Suppressor macrophage (primary cell): ENCODE measurements around the gene ZNF667.

ENCODE experiments used
- DNase-seq, 4 experiments: peaks; one replicate each; pipeline ENCODE4 v3.0.0-alpha.2; 2020 to 2022
- total RNA-seq, 17 experiments: gene quantifications; one replicate each; lab custom pipeline; 2026; ENCODE audit warnings: mixed read lengths in 6 of 17, inconsistent platforms in 3 of 17; lab: John Stamatoyannopoulos, UW

The ZNF667 gene
- 0 to 5.2 (median 1.1) reads per million in 17 experiments for total RNA-seq

- peak; percentile 8 to 61 (median 21) for DNase-seq
Measured at GRCh38 chr19:56476651-56477428, at the start of gene ZNF667. Gene ZNF667, minus strand, starts transcription at chr19:56477345. Its CDS starts 14,975 bp downstream, at chr19:56462370.

- no peak for DNase-seq
Measured at GRCh38 chr19:56525214-56525860, 48.2 kb upstream of the ZNF667 start.

GRCh38 chr19:56508290-56508778, 31.2 kb upstream of the ZNF667 start:
- DNase-seq: no peak

DNA sequence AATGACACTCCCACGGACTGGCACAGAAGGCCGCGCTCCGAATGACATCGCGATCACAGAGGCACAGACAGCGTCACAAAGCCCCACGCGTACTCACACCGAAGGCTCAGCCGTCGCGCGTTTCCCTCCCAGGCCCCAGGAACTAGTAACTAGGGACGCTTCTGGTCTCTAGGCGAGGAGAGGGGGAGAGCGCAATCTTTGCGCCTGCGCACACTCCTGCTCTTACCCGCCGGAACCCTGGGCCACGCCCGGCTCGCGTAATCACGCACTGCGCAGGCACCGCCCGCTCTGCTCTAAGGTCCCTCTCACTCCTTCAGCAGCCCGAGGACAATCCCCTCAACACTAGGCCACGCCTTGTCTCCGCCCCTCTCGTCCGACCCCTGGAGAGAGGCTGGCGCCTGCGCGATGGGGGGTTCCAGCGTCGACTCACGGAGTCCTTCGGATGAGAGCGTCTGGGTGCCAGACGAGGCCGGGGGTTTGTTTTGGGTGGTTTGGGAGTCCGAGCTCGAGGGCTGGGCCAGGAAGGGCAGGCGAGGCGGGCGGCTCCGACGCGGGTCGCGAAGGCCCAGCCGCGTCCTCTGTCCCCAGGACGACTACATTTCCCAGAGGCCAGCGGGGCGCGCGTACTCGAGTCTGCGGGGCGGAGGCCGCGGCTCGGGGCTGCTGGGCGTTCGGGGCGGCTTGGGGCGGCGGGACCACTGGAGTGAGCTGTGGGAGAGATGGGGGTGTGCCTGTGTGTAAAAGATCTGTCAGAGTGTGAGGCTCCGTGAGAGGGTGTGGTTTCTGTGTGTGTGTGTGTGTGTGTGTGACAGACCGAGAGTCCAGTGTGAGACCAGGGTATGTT, 30.5 kb upstream of the ZNF667 start, which contains the start of gene ZNF471:
Gene ZNF471, plus strand, starts transcription at position 410 of the 844 bp plus-strand sequence. CDS start 3,717 bp downstream, outside the sequence.
- DNase-seq: peak; percentile 97 to 99 (median 98)

DNA sequence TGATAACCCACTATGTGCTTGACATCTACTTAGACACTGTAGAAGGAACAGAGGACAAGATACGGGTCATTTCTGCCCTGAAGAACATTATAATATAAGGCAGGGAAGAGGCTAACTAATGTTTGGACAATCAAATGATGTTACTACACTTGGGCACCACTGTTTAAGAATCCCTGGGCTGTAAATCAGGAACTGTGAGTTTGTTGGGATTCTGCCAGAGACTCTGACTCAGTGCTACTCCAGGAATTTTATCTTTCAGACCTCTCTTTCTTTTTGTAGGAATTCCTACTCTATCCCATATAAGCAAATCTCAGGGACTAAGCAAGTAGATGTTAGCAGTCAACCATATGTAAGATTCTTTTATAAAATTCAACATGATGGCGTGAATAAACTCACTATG, 27.4 kb upstream of the ZNF667 start:
- DNase-seq: no peak

DNA sequence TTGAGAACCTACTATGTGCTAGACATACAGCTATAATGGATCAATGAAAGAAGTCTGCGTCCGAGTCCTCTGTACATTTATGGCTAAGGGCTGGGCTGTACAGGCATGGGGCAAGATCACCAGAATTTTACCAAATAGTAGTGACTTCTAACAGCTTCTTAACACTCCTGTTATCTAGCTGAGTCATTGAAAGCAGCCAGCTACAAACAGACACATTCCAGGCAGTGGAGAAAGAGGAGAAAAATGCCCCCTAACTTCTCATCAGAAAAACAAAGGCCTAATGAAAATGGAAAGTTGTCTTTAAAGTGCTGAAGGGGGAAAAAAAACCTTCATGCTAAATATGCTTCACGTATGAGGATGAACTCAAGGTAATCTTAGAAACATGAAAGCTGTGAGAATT, 14.3 kb upstream of the ZNF667 start:
- no peak for DNase-seq

DNA sequence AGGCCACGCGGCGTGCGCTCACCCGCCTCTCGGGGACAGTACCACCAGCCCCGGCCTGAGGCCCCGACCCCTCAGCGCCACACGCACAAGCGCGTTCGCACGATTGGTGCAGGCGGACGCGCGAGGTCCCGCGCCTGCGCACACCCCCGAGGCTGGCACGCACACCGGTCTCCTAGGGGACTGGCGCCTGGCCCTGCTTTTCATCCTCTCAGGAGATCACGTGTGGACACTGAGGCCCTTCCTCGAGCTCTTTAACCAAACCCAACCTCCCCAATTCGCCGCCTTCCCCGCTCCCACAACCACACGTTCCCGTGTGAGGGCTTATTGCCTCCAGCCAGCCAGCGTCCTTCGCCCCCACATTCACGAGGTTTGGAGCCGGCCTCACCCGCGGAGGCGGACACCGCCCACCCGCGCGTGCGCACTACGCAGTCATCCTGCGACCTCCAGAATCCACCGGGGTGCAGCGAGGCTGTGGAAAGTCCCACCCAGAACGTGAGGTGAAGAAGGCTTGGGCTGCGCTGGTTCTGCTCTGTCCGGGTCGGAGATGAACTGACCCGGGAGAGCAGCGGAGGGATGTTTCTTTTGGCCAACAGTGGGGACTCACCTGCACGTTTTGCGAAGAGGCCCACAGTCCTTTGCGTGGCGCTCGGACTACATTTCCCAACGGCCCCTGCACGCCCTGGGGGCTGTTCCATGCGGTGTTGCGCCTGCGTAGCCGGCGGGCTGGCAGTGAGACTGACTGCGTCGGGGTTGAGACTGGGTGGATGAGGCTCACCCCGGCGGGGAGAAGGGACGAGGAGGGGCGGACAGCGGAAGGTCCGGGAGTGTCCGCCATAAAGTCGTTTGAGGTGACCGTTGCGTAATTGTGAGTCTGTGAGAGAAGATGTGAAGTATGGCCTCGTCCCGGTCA, 539 bp upstream of the ZNF667 start:
- peak; percentile 77 to 90 (median 85) for DNase-seq

- DNase-seq: no peak
Measured at GRCh38 chr19:56476093-56476492, 1.1 kb downstream of the ZNF667 start.

GRCh38 chr19:56474308-56474707, 2.8 kb downstream of the ZNF667 start:
- DNase-seq: no peak

DNA sequence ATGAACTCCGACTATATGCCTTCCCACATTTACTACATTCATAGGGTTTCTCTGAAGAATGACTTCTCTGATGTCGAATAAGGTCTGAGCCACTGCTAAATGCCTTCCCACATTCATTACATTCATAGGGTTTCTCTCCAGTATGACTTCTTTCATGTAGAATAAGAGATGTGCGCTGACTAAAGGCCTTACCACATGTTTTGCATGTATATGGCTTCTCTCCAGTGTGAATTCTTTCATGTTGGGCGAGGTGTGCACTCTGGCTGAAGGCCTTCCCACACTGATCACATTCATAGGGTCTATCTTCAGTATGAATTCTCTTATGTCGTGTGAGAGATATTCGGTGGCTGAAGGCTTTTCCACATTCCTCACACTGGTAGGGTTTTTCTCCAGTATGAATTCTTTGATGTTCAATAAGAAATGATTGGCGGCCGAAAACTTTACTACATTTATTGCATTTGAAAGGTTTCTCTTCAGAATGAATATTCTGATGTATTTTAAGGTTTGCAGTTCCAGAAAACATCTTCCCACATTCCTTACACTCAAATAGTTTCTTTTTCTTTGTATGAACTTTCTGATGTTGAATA, 35.8 kb downstream of the ZNF667 start:
- DNase-seq: no peak

DNA sequence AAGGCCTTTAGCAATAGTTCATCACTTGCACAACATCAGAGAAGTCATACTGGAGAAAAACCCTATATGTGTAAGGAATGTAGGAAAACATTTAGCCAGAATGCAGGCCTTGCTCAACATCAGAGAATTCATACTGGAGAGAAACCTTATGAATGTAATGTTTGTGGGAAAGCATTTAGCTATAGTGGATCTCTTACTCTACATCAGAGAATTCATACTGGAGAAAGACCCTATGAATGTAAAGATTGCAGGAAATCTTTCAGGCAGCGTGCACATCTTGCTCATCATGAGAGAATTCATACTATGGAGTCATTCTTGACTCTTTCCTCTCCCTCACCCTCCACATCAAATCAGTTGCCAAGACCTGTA, 53.2 kb downstream of the ZNF667 start:
- peak in 3 of 4 experiments; percentile 2 to 14 (median 7) for DNase-seq

DNA sequence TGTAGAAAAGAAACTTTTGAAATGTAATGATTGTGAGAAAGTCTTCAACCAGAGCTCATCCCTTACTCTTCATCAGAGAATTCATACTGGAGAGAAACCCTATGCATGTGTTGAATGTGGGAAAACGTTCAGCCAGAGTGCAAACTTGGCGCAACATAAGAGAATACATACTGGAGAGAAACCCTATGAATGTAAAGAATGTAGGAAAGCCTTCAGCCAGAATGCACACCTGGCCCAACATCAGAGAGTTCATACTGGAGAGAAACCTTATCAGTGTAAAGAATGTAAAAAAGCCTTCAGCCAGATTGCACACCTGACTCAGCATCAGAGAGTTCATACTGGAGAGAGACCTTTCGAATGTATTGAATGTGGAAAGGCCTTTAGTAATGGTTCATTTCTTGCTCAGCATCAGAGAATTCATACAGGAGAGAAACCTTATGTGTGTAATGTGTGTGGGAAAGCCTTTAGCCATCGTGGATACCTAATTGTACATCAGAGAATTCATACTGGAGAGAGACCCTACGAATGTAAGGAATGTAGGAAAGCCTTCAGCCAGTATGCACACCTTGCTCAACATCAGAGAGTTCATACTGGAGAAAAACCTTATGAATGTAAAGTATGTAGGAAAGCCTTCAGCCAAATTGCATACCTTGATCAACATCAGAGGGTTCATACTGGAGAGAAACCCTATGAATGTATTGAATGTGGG, 53.7 kb downstream of the ZNF667 start:
- peak in 2 of 4 experiments; percentile 2 to 9 for DNase-seq

DNA sequence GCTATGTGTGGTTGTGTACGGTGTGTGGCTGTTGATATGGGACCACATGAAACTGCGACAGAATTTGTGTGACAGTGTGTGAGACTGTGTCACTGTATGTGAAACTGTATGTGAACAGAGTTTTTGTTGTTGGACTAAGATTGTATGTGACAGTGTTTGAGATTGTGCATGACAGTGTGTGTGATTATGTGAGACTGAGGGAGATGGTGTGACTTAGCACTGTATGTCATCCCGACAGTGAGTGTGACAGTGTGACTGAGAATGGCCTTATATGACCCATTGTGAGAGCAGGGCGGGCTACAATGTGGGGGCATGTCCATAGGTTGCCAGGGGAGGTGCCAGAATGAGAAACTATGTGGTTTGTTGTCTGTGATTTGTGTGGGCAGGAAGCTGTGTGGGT, 72.1 kb downstream of the ZNF667 start:
- DNase-seq: no peak

DNA sequence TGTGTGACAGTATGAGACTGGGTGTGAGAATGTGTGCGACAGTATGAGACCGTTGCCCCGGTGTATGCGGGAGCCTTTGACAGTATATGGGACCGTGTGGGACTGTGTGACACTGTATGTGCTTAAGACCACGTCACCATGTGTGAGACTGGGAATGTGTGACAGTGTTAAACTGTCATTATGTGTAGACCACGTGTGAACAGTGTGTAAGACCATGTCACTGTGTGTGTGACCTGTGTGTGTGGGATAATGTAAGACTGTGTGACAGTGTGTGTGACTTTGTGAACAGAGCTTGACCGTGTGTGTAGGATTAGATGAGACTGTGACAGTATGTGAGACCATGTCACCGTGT, 72.5 kb downstream of the ZNF667 start:
- DNase-seq: no peak

DNA sequence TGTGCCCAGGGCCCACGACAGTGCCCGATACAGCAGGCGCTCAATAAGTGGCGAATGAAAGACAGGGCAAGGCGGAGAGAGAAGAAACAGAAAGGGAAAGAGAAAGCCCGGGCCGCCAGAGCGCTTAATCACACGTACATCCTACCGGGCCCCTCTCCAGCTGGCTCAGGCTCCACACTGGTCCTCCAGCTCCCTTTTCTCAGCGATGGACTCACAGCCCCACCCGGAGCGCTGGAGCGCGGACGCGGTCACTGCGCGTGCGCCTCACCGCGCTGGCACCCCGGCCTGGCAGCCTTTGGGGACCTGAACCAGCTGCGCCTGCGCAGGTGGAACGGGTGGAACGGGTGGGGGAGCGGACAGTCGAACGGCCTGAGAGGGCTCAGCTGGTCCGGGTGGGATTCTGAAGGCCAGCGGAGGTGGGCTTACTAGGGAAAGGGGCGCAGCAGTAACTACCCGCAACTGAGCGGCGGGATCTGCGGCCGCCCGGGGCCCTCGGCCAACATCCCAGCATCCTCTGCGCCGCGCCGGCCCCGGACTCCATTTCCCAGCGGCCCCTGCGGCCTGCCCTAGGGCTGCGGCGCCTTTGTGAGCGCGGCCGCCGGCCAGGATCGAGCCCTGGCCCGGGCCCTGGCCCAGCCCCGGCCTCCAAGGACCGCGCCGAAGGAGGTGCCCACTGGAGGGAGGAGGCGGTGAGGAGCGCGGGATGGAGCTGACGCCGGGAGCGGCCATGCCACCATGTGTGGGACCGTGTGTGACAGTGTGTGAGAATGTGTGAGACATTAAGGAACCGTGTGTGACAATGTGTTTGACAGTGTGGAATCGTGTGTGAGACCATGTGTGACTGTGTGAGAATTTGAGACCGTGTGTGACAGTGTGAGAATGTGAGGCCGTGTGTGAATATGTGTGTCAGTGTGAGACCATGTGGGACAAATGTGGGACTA, 73.1 kb downstream of the ZNF667 start, which contains the start of gene ZNF583:
Gene ZNF583, plus strand, starts transcription at position 569 of the 941 bp plus-strand sequence. CDS start 2,783 bp downstream, outside the sequence.
- peak; percentile 95 to 98 (median 96) for DNase-seq

DNA sequence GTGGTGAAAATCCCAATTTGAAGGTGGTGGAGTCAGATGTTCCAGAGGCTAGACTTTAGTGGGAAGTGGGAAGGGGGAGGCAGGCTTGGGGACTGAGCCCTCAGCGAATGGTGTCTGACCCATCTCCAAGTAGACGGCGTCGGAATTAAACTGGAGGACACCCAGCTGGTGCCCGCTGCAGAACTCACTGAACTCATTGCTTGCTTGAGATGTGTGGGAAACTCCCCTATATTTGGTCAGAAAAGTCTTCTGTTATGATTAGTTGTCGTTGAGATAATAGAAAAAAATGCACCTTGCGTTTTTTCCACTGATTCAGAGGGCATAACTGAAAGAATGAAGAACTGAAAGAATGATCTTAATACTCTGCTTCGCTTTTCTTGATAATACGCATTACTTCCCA, 73.9 kb downstream of the ZNF667 start:
- peak in 1 of 4 experiments; percentile 4 for DNase-seq

DNA sequence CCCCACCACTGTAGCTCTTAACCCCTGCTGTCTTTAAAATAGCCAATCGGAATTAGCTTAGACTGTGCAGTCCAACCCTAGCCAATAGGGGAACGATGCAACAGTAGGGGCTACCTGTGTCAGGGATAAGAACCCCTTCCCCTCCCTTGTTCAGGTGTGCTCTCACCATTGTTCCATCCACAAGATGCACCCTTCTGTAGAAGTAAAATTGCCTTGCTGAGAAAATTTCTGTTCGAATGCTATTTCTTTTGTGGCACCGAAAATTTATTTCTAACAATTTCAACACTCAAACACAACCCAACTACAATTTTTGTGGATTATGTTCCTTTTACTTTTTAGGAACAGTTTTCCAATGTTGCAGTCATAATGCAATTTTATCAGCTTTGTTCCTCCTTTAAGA, 76.7 kb downstream of the ZNF667 start:
- peak in 1 of 4 experiments; percentile 14 for DNase-seq

GRCh38 chr19:56398809-56399208, 78.3 kb downstream of the ZNF667 start:
- DNase-seq: no peak
